HuH-7.5 (cell line): ENCODE data around the gene GBF1.
A peak's percentile ranks its signal among the peaks of the same experiment; 100 is the strongest.

Source experiments
- DNase-seq: peaks from one replicate; pipeline ENCODE4 v3.0.0; 2011; ENCODE audit warnings: low spot score

GBF1 gene

GRCh38 chr10:102395400-102396316 is 150.3 kb downstream of the GBF1 start, which contains the start of gene NFKB2:
NFKB2 (plus strand) TSS chr10:102395705; CDS start chr10:102395960, 255 bp downstream.
- DNase-seq: peak; percentile 95

GRCh38 chr10:102396317-102396650 is 151.0 kb downstream of the GBF1 start:
- DNase-seq: peak; percentile 9

- no peak for DNase-seq
Measured at GRCh38 chr10:102396730-102397151, 151.4 kb downstream of the GBF1 start.

GRCh38 chr10:102397222-102398171 is 152.2 kb downstream of the GBF1 start:
- DNase-seq: no peak

GRCh38 chr10:102398172-102399020 is 153.1 kb downstream of the GBF1 start:
- no peak for DNase-seq

- DNase-seq: peak; percentile 71
Measured at GRCh38 chr10:102399217-102400021, 154.1 kb downstream of the GBF1 start.

GRCh38 chr10:102400076-102400475 is 154.7 kb downstream of the GBF1 start:
- DNase-seq: peak; percentile 4

GRCh38 chr10:102400598-102401341 is 155.4 kb downstream of the GBF1 start:
- DNase-seq: no peak

- no peak for DNase-seq
Measured at GRCh38 chr10:102401342-102401654, 156.0 kb downstream of the GBF1 start.

GRCh38 chr10:102401735-102402511 is 156.6 kb downstream of the GBF1 start:
- no peak for DNase-seq

GRCh38 chr10:102402512-102402896 is 157.2 kb downstream of the GBF1 start:
- DNase-seq: no peak

GRCh38 chr10:102403115-102403514 is 157.8 kb downstream of the GBF1 start:
- DNase-seq: no peak

- DNase-seq: no peak
Measured at GRCh38 chr10:102404361-102405107, 159.2 kb downstream of the GBF1 start.

GRCh38 chr10:102405108-102405571 is 159.8 kb downstream of the GBF1 start:
- no peak for DNase-seq

- DNase-seq: no peak
Measured at GRCh38 chr10:102405632-102406031, 160.3 kb downstream of the GBF1 start.

GRCh38 chr10:102406815-102407214 is 161.5 kb downstream of the GBF1 start:
- DNase-seq: no peak

GRCh38 chr10:102407425-102408130 is 162.2 kb downstream of the GBF1 start:
- peak; percentile 10 for DNase-seq

GRCh38 chr10:102408131-102408727 is 162.9 kb downstream of the GBF1 start:
- peak; percentile 16 for DNase-seq
